HG02623 (cell line): ENCODE measurements around the gene ISG20.

ENCODE experiments used
- ATAC-seq: cut with Tn5 transposase; IDR thresholded peaks from one replicate; pipeline ENCODE4 v1.9.1; 2021; ENCODE audit warnings: moderate library complexity; ENCODE audit not compliant: unreplicated experiment

ISG20 gene

DNA sequence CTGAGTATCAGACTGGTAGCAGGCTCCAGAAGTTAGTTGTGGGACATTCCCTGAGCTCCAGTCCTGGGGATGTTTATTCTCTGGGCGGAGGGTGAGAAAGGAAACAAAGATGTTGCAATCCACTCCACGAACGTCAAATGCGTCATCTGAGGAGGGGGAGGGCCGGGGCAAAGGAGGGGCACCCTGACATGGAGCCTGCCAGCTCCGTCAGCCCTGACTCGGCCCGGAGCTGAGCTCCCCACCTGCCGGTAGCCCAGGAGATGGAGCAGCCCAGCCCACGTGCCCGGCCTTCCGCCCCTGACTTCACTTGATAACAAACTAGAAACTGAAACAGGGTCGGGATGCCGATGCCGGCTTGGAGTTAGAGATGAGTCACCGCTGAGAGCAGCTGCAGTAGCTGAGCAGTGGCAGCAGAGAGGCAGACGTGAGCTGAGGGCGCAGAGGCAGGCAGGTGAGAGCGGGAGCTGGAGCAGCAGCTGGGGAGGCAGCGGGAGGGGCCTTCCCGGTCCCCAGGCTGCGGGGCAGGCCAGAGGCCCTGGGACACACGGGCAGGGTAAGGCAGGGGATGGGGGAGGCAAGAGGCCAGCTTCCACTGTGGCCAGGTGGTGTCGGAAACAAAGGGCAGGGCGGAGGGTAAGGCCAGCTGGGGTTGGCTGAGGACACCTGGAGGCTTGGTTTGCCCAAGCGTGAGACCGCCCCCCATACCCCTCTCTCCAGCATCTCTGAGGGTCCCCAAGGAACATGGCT, at the start of gene ISG20:
ISG20 (plus strand) TSS at position 391 of the 747 bp plus-strand sequence; CDS start at position 742, 351 bp downstream.
- ATAC-seq = peak; percentile 59

DNA sequence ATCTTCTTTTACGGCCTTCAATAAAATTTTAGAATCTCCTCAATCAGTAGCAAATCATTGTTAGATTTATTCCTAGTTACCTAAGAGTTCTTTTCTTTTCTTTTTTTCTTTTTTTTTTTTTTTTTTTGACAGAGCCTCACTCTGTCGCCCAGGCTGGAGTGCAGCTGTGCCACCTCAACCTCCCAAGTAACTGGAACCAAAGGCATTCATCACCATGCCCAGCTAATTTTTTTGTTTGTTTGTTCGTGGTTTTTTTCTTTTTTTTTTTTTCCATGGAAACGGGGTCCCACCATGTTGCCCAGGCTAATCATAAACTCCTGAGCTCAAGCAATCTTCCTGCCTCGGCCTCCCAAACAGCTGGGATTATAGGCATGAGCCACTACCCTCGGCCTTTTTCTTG, 48.1 kb upstream of the ISG20 start:
- ATAC-seq = no peak

DNA sequence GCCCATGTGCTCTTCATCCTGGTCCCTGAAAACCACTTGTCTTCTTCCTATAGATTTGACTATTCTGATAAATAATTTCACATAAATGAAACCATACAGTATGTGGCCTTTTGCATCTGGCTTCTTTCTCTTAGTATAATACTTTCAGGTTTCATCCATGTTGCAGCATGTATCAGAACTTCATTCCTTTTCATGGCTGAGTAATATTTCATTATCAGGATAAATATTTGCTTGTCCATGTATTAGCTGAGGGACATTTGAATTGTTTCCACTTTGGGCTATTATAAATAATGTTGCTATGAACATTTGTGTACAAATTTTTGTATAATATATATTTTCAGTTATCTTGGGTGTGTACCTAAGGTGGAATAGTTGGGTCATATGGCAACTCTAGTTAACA, 47.4 kb upstream of the ISG20 start:
- ATAC-seq = no peak

DNA sequence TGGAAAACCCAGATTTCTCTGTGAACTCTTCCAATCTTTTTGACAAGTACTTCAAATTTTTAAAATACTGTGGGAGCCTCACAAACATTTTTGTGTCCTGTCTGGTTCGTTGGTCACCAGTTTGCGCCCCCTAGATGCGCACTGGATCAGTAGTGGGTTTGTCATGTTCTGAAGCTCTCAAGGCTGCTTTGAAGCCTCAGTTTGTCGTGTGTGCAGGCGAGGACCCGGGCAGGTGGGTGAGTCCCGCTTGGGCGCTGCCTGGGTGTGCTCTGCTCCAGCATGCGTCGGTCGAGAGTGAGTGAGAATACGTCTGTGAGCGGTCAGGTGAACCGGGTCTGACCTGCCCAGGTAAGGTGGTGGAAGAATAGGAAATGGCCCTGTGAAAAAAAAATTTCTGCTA, 34.9 kb upstream of the ISG20 start:
- ATAC-seq = no peak

DNA sequence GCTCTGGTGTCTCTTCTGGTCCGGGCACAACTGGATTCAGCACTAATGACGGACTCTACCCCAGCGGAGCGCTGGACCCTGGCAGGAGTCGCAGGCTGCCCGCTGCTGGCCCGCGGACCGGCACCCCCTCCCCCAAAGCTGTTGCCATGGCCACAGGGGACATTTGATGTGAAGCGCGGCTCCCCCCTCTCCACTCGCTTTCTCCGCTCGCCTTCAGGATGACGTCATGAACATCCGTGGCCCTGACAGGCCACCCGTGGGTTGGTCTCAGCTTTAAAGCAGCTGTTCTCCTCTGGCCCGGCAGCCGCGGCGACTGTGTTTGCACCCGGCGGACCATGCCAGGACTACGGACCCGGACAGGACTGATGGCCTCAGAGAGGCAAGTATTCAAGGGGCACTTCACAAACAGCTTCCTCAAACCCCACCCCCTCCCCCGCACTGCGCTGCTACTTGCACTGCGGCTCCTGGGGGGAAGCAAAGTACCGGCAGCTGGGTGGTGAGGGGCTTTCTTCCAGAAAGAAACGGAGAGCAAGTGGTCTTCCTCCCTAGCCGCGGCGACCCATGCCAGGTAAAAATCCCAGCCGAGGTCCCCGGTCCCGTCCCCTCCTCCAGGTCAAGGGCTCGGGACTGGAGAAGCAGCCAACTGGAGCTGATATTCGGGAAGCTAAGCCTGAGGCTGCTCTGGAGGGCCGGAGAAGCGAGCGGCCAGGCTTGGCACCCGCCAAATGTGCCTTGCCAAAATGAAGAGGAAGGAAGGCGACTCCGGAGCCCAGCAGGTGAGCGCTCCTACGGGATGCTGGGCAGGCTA, 34.2 kb upstream of the ISG20 start:
- ATAC-seq = no peak

DNA sequence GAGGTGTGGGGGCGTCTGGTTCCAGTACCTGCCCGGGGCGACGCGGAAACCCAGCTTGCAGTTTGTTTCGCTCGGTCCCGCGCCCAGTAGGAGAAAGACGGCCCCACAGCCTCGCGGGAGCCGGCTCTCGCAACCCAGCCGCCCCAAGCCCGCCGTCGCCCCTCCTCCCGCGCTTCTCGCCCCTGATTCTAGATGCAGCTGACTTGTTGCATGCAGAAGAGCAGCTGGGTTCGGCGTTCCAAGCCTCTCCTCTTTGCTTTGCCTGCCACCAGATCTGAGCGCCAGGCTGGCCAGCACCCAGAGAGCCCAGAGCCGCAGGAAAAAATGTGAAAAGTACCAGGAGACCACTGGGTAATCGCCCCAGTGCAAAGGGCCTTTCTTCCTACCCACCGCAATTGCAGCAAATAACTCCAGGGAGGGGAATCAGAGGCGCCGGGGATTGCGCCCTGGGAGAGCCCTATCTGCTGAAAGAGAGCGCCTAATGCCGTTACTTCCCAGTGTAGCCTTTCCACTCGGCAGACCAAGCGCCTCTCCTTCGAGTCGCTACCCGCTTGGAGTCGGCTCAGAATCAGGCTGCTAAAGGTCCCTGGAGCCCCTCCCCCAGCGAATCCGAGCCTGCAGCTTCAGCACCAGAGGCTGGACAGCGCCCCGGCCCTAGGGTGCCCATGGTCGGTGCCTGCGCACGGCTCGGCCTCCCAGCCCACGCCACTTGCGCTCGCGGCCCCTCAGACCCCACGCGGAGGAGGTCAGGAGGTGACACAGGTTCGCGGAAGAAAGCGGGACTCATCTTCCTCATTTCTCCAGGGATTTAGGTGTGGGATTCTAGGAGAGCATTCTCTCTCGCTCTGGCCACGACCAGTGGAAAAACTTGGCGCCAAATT, 33.4 kb upstream of the ISG20 start:
- ATAC-seq = no peak

DNA sequence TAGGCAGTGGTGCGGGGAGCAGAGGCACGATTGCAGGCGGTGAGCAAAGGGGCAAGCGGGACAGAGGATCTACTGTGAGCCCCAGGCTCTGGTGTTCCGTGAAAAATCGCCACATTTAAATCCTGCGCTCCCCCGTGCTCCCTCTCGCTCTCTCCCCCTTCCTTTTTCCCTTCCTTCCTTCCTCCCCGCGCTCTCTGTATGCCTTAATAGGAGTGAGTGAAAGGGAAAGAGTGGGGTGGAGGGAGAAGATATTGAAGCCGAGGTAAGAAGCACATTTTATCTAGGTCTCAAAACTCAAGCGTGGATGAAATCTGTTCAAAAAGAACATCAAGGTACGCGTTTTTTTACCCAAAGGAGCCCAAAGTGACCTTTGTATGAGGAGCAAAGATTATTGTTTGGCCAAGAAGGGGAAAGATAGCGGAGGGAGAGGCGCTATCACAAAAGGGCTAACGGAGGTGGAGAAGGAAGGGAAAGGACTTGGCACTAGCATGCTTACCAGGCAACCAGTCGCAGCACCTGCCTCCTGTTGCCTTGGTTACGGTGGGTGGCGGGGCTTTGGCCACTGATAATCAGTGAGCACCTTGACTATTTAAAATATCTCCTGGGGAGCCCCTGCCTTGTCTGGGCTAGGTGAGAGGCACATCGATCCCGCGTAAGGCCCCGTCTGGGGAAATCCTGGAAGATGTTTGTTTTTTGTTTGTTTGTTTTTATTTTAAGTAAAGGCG, 32.6 kb upstream of the ISG20 start:
- no peak for ATAC-seq

DNA sequence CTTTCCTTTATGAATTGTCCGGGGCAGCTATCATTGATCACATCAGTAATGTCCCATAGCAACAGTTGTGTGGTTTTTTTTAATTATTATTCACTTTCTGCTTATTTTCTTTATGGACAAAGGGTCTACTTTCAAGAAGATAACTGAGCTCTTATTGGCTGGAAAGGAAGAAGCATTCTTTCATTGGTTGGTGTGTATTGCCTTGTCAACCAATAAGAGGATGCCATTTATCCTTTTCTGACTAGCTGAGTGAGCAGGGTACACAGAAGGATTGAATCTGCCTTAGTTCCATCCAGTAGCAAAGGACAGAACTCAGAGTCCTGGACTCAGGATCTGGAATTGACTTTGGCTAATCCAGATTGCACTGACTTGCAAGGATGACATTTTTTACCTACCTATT, 30.9 kb upstream of the ISG20 start:
- ATAC-seq = no peak

DNA sequence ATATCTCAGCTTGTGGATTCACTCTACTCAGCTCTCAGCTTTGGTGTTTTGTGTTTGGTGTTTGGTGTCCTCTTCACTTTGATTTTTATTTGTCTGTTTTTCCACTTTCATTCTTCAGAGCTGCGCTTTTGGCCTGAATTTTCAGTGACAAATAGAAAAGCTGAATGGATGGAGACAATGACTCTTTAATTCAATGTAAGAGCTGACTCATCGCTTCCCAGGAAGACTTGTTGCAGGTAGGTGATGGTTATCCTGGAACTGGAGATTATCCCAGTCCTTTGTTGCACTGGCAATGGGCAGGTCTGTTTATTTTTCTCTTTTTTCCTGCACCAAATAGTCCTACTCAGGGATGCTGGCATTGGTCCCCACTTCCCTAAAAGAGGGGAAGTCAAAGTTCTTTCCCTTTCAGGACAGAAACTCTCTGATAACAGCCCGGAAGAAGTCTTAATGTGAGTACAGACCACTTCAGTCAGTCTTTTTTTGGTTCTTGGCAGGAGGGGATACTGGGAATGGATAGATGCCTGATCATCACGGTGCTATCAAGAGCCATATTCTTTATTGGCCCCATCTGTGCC, 30.1 kb upstream of the ISG20 start:
- no peak for ATAC-seq

DNA sequence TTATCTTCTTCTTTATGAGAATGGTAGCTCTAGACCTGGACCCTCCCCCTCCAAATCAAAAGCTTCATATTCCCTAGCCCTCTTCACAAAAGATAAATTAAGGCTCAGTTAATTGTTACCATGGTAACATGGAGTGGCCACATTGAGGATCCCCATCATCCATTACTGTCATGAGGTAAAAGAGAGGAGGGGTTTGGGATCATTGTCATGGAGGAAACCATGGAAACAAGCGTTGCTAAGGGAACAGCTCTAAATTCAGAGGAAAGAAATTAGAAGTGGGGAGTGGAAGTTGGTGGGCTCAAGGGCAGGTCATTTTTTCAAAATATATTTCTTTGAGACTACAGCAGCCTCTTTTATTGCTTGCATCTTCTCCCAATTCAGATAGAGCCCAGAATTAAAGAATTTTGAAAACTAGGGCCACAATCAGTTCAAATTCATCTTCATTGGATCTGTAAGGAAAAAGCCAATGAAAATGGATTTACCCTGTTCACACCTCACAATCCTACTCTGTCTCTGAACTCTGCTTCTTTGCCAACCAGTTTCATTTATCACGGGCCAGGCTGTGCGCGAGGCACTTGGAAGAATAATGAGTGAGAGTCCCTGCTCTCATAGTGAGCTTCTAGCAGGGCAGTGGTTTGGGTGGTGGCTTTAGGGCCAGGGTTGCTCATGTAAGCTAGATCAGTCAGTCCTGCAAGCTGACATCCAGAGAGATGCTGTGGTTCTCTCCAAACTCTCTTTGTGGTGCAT, 29.3 kb upstream of the ISG20 start:
- ATAC-seq = no peak

DNA sequence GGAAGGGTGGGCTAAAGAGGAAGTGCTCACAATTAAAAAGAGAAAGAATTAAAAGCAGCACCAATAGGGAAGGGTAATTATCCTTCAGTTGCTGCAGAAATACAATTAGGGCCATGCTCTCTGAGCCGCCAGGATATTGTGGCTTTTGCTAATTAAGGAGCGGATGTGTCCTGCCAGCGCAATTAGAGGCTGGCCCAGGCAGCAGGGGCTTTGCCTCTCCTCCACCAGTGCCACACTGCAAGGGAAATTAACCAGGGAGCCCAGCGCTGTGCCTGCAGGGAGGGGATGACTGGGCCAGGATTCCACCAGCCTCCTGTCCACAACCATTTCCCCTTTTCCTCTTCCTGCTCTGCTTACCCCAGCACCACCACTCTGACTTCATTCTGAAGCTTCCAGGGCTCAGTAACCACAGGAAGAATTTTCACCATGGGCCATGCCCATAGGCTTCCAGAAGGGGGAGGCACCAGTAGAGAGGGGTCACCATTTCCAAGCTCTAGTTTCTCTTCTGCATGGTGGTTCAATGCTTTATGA, 28.1 kb upstream of the ISG20 start:
- ATAC-seq = no peak

DNA sequence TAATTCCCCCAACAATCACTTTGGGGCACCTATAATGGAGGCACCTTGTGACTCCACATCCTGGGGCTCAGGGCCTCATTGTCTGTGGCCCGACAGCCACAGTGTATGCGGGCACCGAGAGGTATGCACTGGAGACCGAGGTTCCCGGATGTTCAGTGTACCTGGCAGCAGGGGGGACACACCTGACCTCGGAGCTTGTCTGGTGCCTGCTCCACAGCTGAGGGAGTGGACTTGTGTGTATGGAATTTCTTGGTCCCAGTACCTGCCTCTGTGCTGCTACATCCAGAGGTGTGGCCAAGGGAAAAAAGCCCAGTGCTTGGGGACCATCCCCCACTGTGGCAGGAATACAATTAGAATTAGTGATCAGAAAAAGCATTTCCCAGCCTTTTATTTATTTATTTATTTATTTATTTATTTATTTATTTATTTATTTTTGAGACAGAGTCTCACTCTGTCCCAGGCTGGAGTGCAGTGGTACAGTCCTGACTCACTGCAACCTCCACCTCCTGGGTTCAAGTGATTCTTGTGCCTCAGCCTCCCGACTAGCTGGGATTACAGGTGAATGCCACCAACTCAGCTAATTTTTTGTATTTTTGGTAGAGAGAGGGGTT, 26.5 kb upstream of the ISG20 start:
- no peak for ATAC-seq

DNA sequence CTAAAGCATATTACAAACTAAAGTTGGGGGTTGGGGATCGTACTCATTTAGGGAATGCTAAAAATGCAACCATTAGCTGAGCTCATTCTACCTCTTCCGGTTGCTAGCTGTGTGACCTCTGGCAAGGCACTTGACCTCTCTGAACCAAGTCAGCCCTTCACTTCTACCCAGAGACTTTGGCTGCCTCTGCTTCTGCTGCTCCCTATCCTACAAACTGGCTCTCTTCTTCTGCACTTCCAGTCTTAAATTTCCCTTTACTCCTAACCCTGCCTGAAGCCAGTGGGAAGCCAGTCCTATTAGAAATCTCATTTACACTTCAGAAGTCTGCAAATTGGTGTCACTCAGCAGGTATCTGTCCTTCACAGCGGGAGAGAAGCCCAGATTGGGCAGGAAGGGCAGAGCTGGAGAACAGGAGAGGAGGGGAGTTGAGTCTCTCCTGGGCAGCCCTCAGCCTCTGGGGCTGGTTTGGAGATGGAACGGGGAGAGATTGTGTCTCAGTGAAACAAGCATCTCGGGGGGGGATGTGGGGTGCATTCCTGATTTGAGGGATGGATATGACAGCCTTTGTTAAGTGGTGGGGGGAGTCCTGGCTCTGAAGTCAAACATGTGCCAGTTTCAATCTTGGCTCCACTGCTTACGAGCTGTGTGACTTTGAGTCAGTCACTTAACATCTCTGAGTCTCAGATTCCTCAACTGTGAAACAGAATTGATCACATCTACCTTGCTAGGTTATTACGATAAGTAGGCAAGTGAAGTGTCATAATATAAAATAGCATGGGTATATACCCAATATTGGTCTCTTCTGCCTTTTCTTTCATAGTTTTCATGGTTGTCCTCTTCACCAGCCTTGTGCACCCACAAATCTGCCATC, 25.5 kb upstream of the ISG20 start:
- ATAC-seq = no peak

DNA sequence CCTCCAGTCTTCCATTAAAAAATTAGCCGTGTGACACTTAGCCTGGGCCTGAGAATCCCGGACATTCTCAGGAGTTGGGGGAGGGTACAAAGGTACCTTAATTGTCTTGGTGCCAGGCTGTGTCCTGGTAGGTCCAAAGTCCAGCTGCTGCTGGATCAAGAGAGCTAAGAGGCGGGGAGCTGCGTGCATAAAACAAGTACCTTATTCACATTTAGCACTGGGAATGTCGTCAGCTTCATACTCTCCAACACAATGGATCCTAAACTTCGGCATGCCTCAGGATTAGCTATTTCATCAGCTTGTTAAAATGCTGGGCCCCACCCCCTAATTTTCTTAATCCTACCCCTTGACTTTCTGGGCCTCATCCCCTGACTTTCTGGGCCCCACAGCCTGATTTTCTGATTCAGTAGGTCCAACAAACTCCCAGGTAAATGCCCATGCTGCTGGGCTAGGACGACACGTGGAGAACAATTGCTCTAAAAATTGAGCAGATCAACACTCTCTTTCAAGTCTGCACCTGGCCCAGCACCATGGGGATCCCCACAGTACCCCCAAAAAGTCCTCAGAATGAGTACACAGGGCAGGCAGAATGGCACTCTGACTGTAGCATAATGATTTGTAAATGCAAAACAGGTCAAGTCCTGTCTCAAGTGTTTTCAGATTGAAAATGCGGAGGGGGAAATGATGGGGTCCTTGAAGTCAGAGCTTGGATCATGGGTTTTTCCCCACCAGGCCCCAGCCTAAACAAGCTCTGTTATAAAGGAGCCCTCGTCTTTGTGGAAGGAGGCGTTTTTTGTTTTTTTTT, 23.3 kb upstream of the ISG20 start:
- peak; percentile 66 for ATAC-seq

DNA sequence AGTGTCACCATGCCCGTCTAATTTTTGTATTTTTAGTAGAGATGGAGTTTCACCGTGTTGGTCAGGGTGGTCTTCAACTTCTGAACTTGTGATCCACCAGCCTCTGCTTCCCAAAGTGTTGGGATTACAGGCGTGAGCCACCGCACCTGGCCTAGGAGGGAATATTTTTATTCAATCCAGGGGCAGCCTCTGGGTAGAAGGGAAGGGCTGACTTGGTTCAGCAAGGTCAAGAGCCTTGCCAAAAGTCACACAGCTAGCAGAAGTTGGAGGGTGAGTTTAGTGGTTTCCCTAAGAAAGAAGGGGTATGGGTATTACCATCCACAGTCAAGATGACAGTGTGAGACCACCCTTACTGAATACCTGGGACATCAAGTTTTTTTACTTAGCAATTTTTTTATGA, 22.6 kb upstream of the ISG20 start:
- ATAC-seq = no peak

DNA sequence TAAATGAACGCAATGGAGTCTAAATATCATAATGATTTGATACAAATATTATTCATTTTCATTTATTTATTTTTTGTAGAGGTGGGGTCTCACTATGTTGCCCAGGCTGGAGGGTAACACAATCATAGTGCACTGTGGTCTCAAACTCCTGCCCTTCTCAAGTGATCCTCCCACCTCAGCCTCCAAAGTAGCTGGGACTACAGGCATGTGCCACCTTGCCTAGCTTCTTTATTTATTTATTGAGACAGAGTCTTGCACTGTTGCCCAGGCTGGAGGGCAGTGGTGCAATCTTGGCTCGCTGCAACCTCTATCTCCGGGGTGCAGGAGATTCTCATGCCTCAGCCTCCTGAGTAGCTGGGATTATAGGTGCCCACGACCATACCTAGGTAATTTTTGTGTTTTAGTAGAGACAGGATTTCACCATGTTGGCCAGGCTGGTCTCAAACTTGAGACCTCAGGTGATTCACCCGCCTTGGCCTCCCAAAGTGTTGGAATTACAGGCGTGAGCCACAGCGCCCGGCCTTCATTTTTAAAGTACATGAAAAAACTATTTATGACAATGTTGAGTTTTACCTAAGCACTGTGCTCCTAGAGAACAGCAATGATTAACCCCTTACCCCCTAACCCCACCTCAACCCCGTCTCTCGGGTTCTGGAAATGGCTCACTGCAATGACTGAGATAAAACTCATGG, 21.6 kb upstream of the ISG20 start:
- ATAC-seq = no peak

DNA sequence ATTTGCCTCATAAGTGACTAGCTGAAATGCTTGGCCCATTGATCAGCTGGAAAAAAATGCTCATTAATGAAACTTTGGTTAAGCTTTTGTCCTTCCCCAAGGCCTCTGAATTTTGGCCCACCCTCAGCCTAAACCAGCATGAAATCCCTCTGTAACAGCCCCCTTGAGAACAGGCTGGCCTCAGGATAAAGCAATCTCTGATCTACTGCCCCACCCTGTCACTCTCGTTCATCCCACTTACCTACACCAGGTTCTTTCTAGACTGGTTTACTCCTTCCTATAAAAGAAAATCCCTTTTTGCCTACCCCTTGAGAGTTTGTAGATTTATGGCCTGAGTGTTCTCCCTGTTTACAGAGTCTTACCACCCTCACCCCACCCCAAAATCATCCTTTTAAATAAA, 21.0 kb upstream of the ISG20 start:
- no peak for ATAC-seq
